ENCODE data around the gene ZBTB20. TPM values are rescaled to one million over a fixed set of nuclear protein-coding genes. Genes with fewer than 3 reads are reported as not detected.
A peak's percentile ranks its signal among the peaks of the same experiment; 100 is the strongest.

The ZBTB20 gene
- total RNA-seq, 1 donor from 2014 or later, result 21.4 TPM

GRCh38 chr3:115074502-115074901 lies 72.6 kb downstream of the ZBTB20 start:
- H3K36me3 ChIP-seq (ENCODE audit: insufficient read depth, low read length), result no peaks in the 10 kb centered on the region
- H3K4me2 ChIP-seq (ENCODE audit: low read length), result no peak overlapping the region
- peaks cover 15% of the 10 kb centered on the region for H3K4me1 Mint-ChIP-seq (ENCODE audit: low read depth, unreplicated experiment)
- DNase-seq (ENCODE audit: low read depth) (peak; percentile 69), FAIRE-seq (no peak)
- no peaks in the 10 kb centered on the region for H4K20me1 ChIP-seq (ENCODE audit: insufficient read depth, low read length)
- no peak overlapping the region for H3K27ac Mint-ChIP-seq (ENCODE audit: unreplicated experiment)
- H3K4me3 Mint-ChIP-seq (ENCODE audit: unreplicated experiment), result no peak overlapping the region
- H2AFZ ChIP-seq (ENCODE audit: low read depth, low read length), result no peak overlapping the region
- H3K27me3 Mint-ChIP-seq (ENCODE audit: low read depth, unreplicated experiment), result no peaks in the 10 kb centered on the region
- H3K9me3 Mint-ChIP-seq (ENCODE audit: unreplicated experiment), result peaks cover 4% of the 10 kb centered on the region
- TF ChIP-seq CTCF (IDR thresholded peaks at IDR 0.05; ENCODE audit: insufficient read depth, low read depth, low read length) (no peak), EZH2 (IDR thresholded peaks at IDR 0.05; ENCODE audit: insufficient read depth, low read length) (no peak)
- no peaks in the 10 kb centered on the region for H3K27me3 ChIP-seq (ENCODE audit: insufficient read depth, low read length)
- peaks cover 23% of the 10 kb centered on the region for H3K4me1 ChIP-seq (ENCODE audit: insufficient read depth, low read length)
- peaks cover 2% of the 10 kb centered on the region for H3K36me3 Mint-ChIP-seq (ENCODE audit: low read depth, unreplicated experiment)
- no peaks in the 10 kb centered on the region for H3K79me2 ChIP-seq (ENCODE audit: insufficient read depth, low read length)
- H3K4me3 ChIP-seq (ENCODE audit: insufficient read depth, low read depth, low read length), result no peak overlapping the region
- no peak overlapping the region for H3K9ac ChIP-seq (ENCODE audit: low read length)
- H3K9me3 ChIP-seq (ENCODE audit: insufficient read depth, low read depth, low read length), result no peaks in the 10 kb centered on the region
- H3K27ac ChIP-seq (ENCODE audit: low read depth, low read length), result peak overlapping the region; percentile 4

GRCh38 chr3:115072265-115073021 lies 74.6 kb downstream of the ZBTB20 start:
- FAIRE-seq, result peak; percentile 41
- Histone ChIP-seq H3K9me3 (ENCODE audit: insufficient read depth, low read depth, low read length) (no peaks in the 10 kb centered on the region), H2AFZ (ENCODE audit: low read depth, low read length) (no peak overlapping the region), H4K20me1 (ENCODE audit: insufficient read depth, low read length) (no peaks in the 10 kb centered on the region), H3K36me3 (ENCODE audit: insufficient read depth, low read length) (no peaks in the 10 kb centered on the region), H3K27ac (ENCODE audit: low read depth, low read length) (peak overlapping the region; percentile 67), H3K27me3 (ENCODE audit: insufficient read depth, low read length) (no peaks in the 10 kb centered on the region), H3K79me2 (ENCODE audit: insufficient read depth, low read length) (no peaks in the 10 kb centered on the region), H3K9ac (ENCODE audit: low read length) (peak overlapping the region; percentile 45), H3K4me3 (ENCODE audit: insufficient read depth, low read depth, low read length) (no peak overlapping the region), H3K4me2 (ENCODE audit: low read length) (peak overlapping the region; percentile 66), H3K4me1 (ENCODE audit: insufficient read depth, low read length) (peaks cover 32% of the 10 kb centered on the region)
- Mint-ChIP-seq H3K4me1 (ENCODE audit: low read depth, unreplicated experiment) (peaks cover 22% of the 10 kb centered on the region), H3K36me3 (ENCODE audit: low read depth, unreplicated experiment) (peaks cover 2% of the 10 kb centered on the region), H3K9me3 (ENCODE audit: unreplicated experiment) (peaks cover 4% of the 10 kb centered on the region), H3K27me3 (ENCODE audit: low read depth, unreplicated experiment) (no peaks in the 10 kb centered on the region), H3K4me3 (ENCODE audit: unreplicated experiment) (no peak overlapping the region), H3K27ac (ENCODE audit: unreplicated experiment) (no peak overlapping the region)
- DNase-seq (ENCODE audit: low read depth), result peak; percentile 80
- TF ChIP-seq EZH2 (IDR thresholded peaks at IDR 0.05; ENCODE audit: insufficient read depth, low read length) (no peak), CTCF (IDR thresholded peaks at IDR 0.05; ENCODE audit: insufficient read depth, low read depth, low read length) (no peak)

- TF ChIP-seq CTCF (IDR thresholded peaks at IDR 0.05; ENCODE audit: insufficient read depth, low read depth, low read length), result no peak
- no peak for TF ChIP-seq EZH2 (IDR thresholded peaks at IDR 0.05; ENCODE audit: insufficient read depth, low read length)
- Histone ChIP-seq H3K4me3 (ENCODE audit: insufficient read depth, low read depth, low read length) (peak overlapping the region; percentile 32), H2AFZ (ENCODE audit: low read depth, low read length) (peak overlapping the region; percentile 48), H3K9ac (ENCODE audit: low read length) (peak overlapping the region; percentile 45), H3K79me2 (ENCODE audit: insufficient read depth, low read length) (no peaks in the 10 kb centered on the region), H3K9me3 (ENCODE audit: insufficient read depth, low read depth, low read length) (no peaks in the 10 kb centered on the region), H3K27me3 (ENCODE audit: insufficient read depth, low read length) (no peaks in the 10 kb centered on the region), H3K36me3 (ENCODE audit: insufficient read depth, low read length) (no peaks in the 10 kb centered on the region), H3K27ac (ENCODE audit: low read depth, low read length) (peak overlapping the region; percentile 67), H4K20me1 (ENCODE audit: insufficient read depth, low read length) (no peaks in the 10 kb centered on the region), H3K4me1 (ENCODE audit: insufficient read depth, low read length) (peaks cover 32% of the 10 kb centered on the region), H3K4me2 (ENCODE audit: low read length) (peak overlapping the region; percentile 66)
- H3K4me1 Mint-ChIP-seq (ENCODE audit: low read depth, unreplicated experiment), result peaks cover 22% of the 10 kb centered on the region
- no peak overlapping the region for H3K4me3 Mint-ChIP-seq (ENCODE audit: unreplicated experiment)
- peaks cover under 1% of the 10 kb centered on the region for H3K9me3 Mint-ChIP-seq (ENCODE audit: unreplicated experiment)
- H3K27me3 Mint-ChIP-seq (ENCODE audit: low read depth, unreplicated experiment), result no peaks in the 10 kb centered on the region
- DNase-seq (ENCODE audit: low read depth) (peak; percentile 80), FAIRE-seq (peak; percentile 59)
- H3K36me3 Mint-ChIP-seq (ENCODE audit: low read depth, unreplicated experiment), result peaks cover 2% of the 10 kb centered on the region
- H3K27ac Mint-ChIP-seq (ENCODE audit: unreplicated experiment), result peak overlapping the region; percentile 42
Measured at GRCh38 chr3:115071601-115072000, 75.5 kb downstream of the ZBTB20 start.
